SU-DHL-6 (cell line): ENCODE results near the gene ATP23.
A peak's percentile ranks its signal among the peaks of the same experiment; 100 is the strongest.

ENCODE experiments used
- H2AFZ ChIP-seq: fragments of 200-600 bp; sonication (generic); 2 replicates; pipeline ENCODE4 v1.6.1; 2014; ENCODE audit warnings: low read depth, mild to moderate bottlenecking, moderate library complexity, mixed read lengths, antibody characterized with exemption, low read length; ENCODE audit not compliant: severe bottlenecking
- H3F3A ChIP-seq: fragments of 200-600 bp; shearing (Covaris generic); 2 replicates; pipeline ENCODE4 v1.6.0; 2016; ENCODE audit warnings: antibody characterized with exemption, mild to moderate bottlenecking; ENCODE audit not compliant: insufficient read depth
- H3K27ac ChIP-seq: fragments of 200-600 bp; sonication (generic); 2 replicates; pipeline ENCODE4 v1.5.1; 2016; ENCODE audit warnings: low read depth, mild to moderate bottlenecking, low read length, moderate library complexity, mixed read lengths
- H3K27me3 ChIP-seq: fragments of 200-600 bp; sonication (generic), shearing (Covaris generic); 2 replicates; pipeline ENCODE4 v1.6.0; 2014; ENCODE audit warnings: mild to moderate bottlenecking, low read length
- H3K36me3 ChIP-seq: fragments of 200-600 bp; sonication (generic); 2 replicates; pipeline ENCODE4 v1.6.1; 2014; ENCODE audit warnings: mild to moderate bottlenecking, low read length, mixed read lengths
- H3K4me2 ChIP-seq: fragments of 300-600, 200-600 bp; shearing (Covaris generic), sonication (generic); 2 replicates; pipeline ENCODE4 v1.6.0; 2014; ENCODE audit warnings: low read length, low read depth, mild to moderate bottlenecking; ENCODE audit not compliant: poor library complexity, severe bottlenecking
- H3K4me3 ChIP-seq: fragments of 200-600 bp; sonication (generic); 2 replicates; pipeline ENCODE4 v1.5.1; 2014; ENCODE audit warnings: antibody characterized with exemption, low read length, mild to moderate bottlenecking, mixed read lengths; ENCODE audit not compliant: insufficient read depth, poor library complexity, severe bottlenecking
- H3K79me2 ChIP-seq: fragments of 200-600 bp; sonication (generic); 2 replicates; pipeline ENCODE4 v1.6.1; 2014; ENCODE audit warnings: mild to moderate bottlenecking, low read length, moderate library complexity; ENCODE audit not compliant: insufficient read depth
- H3K9ac ChIP-seq: fragments of 200-600 bp; sonication (generic); 2 replicates; pipeline ENCODE4 v1.7.0; 2014; ENCODE audit warnings: mild to moderate bottlenecking, low read length
- H3K9me2 ChIP-seq: fragments of 200-600 bp; sonication (generic); replicated peaks from 2 replicates; pipeline ENCODE4 v1.6.1; 2014; ENCODE audit warnings: low read length; ENCODE audit not compliant: insufficient read depth
- H3K9me3 ChIP-seq: fragments of 200-600 bp; sonication (generic); 2 replicates; pipeline ENCODE4 v1.6.1; 2014; ENCODE audit warnings: low read length, mixed read lengths; ENCODE audit not compliant: insufficient read depth
- H4K20me1 ChIP-seq: fragments of 200-600 bp; sonication (generic); 2 replicates; pipeline ENCODE4 v1.6.1; 2014; ENCODE audit warnings: low read depth, mild to moderate bottlenecking, antibody characterized with exemption, low read length, moderate library complexity, mixed read lengths
- CTCF ChIP-seq: fragments of 200-600 bp; sonication (generic); IDR thresholded peaks from one replicate; pipeline ENCODE4 v1.5.1; 2017; ENCODE audit warnings: antibody characterized with exemption, mild to moderate bottlenecking, low read length, moderate library complexity; ENCODE audit not compliant: insufficient read depth, poor library complexity, severe bottlenecking
- EZH2phosphoT487 ChIP-seq: fragments of 200-600 bp; sonication (generic), shearing (Covaris generic); conservative IDR thresholded peaks from 2 replicates; pipeline ENCODE4 v1.6.1; 2018; ENCODE audit warnings: mild to moderate bottlenecking, antibody characterized with exemption, low read length, moderate library complexity, mixed read lengths

ATP23 gene

GRCh38 chr12:57899010-57899662 lies 42.2 kb upstream of the ATP23 start:
- no peak overlapping the region for H3K9ac ChIP-seq
- peak overlapping the region; percentile 36 for H3K4me2 ChIP-seq
- H3K36me3 ChIP-seq, result no peaks in the 10 kb centered on the region
- no peaks in the 10 kb centered on the region for H4K20me1 ChIP-seq
- H2AFZ ChIP-seq, result no peak overlapping the region
- no peak for TF ChIP-seq CTCF
- TF ChIP-seq EZH2phosphoT487, result no peak
- H3K9me3 ChIP-seq, result no peaks in the 10 kb centered on the region
- no peak overlapping the region for H3K4me3 ChIP-seq
- no peaks in the 10 kb centered on the region for H3K27me3 ChIP-seq
- H3K79me2 ChIP-seq, result no peaks in the 10 kb centered on the region
- peaks cover 4% of the 10 kb centered on the region for H3F3A ChIP-seq
- H3K27ac ChIP-seq, result peak overlapping the region; percentile 71
- H3K9me2 ChIP-seq, result no peaks in the 10 kb centered on the region

- H3F3A ChIP-seq, result peaks cover 4% of the 10 kb centered on the region
- H3K79me2 ChIP-seq, result no peaks in the 10 kb centered on the region
- H3K27ac ChIP-seq, result no peak overlapping the region
- H4K20me1 ChIP-seq, result no peaks in the 10 kb centered on the region
- no peak overlapping the region for H2AFZ ChIP-seq
- TF ChIP-seq CTCF (no peak), EZH2phosphoT487 (no peak)
- H3K9ac ChIP-seq, result no peak overlapping the region
- H3K9me2 ChIP-seq, result no peaks in the 10 kb centered on the region
- no peaks in the 10 kb centered on the region for H3K36me3 ChIP-seq
- H3K4me2 ChIP-seq, result no peak overlapping the region
- no peaks in the 10 kb centered on the region for H3K27me3 ChIP-seq
- H3K4me3 ChIP-seq, result no peak overlapping the region
- no peaks in the 10 kb centered on the region for H3K9me3 ChIP-seq
These were observed 38.8 kb upstream of the ATP23 start for GRCh38 chr12:57902478-57902969.

GRCh38 chr12:57904426-57904825 lies 36.9 kb upstream of the ATP23 start:
- Histone ChIP-seq H3K9me3 (no peaks in the 10 kb centered on the region), H3K9ac (no peak overlapping the region), H3K36me3 (no peaks in the 10 kb centered on the region), H3K27me3 (no peaks in the 10 kb centered on the region), H3K4me2 (no peak overlapping the region), H2AFZ (no peak overlapping the region), H3F3A (no peaks in the 10 kb centered on the region), H3K9me2 (no peaks in the 10 kb centered on the region), H4K20me1 (no peaks in the 10 kb centered on the region), H3K4me3 (no peak overlapping the region), H3K79me2 (no peaks in the 10 kb centered on the region), H3K27ac (no peak overlapping the region)
- TF ChIP-seq CTCF (no peak), EZH2phosphoT487 (no peak)
